ENCODE data around the gene TRIM68.

TRIM68 gene, protein sequence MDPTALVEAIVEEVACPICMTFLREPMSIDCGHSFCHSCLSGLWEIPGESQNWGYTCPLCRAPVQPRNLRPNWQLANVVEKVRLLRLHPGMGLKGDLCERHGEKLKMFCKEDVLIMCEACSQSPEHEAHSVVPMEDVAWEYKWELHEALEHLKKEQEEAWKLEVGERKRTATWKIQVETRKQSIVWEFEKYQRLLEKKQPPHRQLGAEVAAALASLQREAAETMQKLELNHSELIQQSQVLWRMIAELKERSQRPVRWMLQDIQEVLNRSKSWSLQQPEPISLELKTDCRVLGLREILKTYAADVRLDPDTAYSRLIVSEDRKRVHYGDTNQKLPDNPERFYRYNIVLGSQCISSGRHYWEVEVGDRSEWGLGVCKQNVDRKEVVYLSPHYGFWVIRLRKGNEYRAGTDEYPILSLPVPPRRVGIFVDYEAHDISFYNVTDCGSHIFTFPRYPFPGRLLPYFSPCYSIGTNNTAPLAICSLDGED
- 9.6 to 29.3 (median 13.4) reads per million in 3 experiments for total RNA-seq

GRCh38 chr11:4607781-4608666 is at the start of gene TRIM68:
TSS of gene TRIM68 (minus strand) at chr11:4608231. CDS start at chr11:4605504, 2,727 bp downstream.
- DNase-seq = peak; percentile 94

DNA sequence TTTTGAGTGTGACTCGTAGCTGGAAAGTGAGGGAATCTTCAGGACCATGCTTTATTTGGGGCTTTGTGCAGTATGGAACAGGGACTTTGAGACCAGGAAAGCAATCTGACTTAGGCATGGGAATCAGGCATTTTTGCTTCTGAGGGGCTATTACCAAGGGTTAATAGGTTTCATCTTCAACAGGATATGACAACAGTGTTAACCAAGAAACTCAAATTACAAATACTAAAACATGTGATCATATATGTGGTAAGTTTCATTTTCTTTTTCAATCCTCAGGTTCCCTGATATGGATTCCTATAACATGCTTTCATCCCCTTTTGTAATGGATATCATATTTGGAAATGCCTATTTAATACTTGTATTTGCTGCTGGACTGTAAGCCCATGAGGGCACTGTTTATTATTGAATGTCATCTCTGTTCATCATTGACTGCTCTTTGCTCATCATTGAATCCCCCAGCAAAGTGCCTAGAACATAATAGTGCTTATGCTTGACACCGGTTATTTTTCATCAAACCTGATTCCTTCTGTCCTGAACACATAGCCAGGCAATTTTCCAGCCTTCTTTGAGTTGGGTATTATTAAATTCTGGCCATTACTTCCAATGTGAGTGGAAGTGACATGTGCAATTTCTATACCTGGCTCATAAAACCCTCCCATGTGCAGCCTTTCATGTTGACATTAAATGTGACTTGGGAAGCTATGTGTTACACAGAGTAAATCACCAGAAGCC is 46.8 kb upstream of the TRIM68 start:
- DNase-seq = no peak

DNA sequence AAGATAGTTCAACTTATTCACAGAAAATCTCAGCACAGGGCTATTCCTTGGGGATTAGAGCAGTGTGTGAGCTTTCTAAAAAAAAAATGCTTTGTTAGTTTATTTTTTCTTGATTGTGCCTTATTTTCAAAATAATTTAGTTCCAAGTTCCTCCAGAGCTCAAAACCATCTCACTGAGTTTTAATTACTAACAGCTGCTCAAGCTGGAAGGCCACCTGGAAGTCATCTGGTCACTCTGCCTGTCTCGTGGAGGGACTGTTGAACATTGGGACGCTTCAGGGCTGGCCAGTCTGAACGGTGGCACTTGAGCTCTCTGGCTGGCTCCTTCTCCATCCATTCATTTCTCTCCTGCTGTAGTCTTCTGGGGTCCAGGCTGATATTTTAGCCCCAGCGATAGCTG is 39.7 kb upstream of the TRIM68 start:
- no peak for DNase-seq

- DNase-seq = no peak
Measured at GRCh38 chr11:4645974-4646373, 37.9 kb upstream of the TRIM68 start.

- no peak for DNase-seq
Measured at GRCh38 chr11:4644233-4644632, 36.2 kb upstream of the TRIM68 start.

DNA sequence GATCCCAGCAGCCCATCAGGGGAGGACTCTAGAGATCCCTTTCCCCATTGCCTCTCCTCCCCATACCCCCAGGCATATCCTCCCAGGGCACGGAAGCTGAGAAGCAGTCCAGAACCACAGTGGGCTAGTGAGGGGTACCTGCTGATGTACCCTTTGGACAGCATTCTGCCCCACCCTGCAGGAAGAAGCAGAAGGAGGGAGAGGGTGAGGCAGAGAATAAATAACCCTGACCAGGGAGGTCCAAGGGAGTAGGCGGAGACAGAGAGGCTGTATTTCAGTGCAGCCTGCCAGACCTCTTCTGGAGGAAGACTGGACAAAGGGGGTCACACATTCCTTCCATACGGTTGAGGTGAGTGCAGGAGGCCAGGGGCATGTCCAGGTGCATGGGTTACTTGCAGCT is 35.7 kb upstream of the TRIM68 start, which contains the start of gene OR51E1:
TSS of gene OR51E1 (plus strand) at position 301 of the 400 bp plus-strand sequence. CDS start 8,545 bp downstream, outside the sequence.
- DNase-seq = no peak

DNA sequence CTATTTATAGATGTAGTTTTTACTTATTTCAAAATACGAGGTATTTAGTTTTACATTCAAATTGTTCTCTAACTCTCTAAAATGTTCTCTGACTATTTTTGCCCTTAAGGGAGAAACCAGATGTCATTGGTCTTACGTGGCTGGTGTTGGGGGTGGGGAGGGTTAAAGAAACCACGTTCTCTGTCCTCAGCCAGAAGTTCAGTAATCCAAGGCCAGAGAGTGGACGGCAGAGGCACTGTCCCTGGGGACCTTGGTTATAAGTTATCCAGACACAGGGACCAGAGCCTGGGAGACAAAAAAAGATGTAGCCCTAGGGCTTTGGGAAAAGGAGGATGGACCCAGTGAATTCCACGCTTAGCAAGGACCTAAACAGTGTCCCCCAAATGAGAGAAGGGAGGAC is 35.0 kb upstream of the TRIM68 start:
- no peak for DNase-seq

- DNase-seq = no peak
Measured at GRCh38 chr11:4642043-4642442, 34.0 kb upstream of the TRIM68 start.

GRCh38 chr11:4641501-4641900 is 33.5 kb upstream of the TRIM68 start:
- DNase-seq = no peak

DNA sequence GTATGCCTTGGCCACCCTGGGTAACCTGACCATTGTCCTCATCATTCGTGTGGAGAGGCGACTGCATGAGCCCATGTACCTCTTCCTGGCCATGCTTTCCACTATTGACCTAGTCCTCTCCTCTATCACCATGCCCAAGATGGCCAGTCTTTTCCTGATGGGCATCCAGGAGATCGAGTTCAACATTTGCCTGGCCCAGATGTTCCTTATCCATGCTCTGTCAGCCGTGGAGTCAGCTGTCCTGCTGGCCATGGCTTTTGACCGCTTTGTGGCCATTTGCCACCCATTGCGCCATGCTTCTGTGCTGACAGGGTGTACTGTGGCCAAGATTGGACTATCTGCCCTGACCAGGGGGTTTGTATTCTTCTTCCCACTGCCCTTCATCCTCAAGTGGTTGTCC is 31.9 kb upstream of the TRIM68 start:
- no peak for DNase-seq

GRCh38 chr11:4637662-4638047 is 29.6 kb upstream of the TRIM68 start:
- DNase-seq = no peak

DNA sequence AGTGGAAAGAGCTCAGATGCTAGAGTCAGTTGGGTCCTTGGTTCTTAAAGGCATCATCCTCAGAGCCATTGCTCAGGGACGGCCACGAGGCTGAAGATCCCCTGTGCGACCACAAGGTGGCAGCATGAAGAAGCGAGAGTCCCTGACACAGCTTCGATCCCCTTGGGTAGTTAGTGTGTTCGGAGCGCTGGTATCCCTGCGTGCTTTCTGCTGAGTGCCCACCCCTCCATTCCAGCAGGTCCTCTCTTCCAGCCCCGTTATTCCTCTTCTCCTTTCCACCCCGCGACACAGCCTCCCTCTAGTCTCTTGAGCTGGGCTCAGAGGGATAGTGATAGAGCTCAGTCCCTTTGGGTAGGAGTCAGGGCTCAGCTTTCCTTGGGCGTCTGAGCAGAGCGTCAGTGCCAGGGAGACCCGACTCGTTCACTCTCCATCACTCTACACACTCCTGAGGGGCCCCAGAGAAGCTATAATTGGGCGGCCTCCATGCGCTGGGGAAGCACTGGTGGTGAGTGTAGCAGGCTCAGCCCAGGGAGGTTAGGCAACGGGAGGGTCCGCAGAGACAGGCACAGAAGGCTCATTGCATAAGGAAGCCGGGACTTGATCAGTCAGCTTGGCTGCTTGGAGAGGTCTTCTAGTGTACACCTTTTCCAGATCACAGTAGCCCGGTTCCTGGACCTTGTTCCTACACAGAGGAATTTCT is 29.1 kb upstream of the TRIM68 start, which contains the start of gene OR51D1:
TSS of gene OR51D1 (plus strand) at position 516 of the 700 bp plus-strand sequence. CDS start 2,314 bp downstream, outside the sequence.
- peak; percentile 47 for DNase-seq

DNA sequence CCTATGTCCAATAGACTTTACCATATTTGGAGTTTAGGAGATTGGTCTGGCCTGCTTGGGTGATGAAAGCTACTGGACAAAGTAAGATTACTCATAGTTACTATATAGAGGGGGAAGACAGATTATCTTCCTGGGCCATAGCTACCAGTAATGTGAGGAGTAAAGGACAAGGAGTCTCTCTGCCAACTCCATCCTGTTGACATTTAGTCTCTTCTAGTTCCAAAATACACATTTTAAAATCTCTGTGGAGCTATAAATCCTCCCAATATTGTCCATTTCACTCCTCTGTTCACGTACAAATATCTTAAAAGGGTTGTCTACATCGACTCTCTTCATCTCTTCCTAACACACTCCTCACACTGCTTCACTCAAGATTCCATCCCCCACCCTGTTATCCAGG is 28.1 kb upstream of the TRIM68 start:
- no peak for DNase-seq

GRCh38 chr11:4626207-4627099 is 18.4 kb upstream of the TRIM68 start:
- no peak for DNase-seq

- no peak for DNase-seq
Measured at GRCh38 chr11:4619514-4619913, 11.5 kb upstream of the TRIM68 start.

DNA sequence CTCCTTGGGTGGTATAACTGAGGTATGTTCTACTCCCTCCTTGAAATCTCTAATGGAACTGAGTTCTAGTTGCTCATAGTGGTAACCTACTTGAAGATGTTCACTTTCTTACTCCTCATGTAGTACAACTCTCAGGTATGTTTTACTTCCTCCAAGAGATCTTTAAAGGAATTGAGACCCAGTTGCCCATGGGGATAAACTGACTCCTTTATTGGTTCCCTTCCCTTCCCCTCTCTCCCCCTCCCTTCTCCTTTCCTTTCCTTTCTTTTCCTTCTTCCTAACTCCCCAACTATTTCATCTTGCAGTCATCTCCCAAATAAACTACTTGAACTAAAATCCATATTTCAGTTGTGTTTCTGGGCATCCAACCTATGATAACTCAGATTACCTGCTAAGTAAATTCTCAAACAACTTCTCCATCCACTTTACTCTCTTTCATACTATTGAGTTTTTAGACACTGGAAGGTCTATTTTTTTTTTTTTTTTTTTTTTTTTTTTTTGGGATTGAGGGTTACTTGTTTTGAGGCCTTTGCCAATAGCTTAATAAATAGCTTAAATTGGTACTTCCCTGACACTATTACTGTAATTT is 7.9 kb upstream of the TRIM68 start:
- DNase-seq = no peak

GRCh38 chr11:4611986-4612385 is 4.0 kb upstream of the TRIM68 start:
- DNase-seq = no peak

DNA sequence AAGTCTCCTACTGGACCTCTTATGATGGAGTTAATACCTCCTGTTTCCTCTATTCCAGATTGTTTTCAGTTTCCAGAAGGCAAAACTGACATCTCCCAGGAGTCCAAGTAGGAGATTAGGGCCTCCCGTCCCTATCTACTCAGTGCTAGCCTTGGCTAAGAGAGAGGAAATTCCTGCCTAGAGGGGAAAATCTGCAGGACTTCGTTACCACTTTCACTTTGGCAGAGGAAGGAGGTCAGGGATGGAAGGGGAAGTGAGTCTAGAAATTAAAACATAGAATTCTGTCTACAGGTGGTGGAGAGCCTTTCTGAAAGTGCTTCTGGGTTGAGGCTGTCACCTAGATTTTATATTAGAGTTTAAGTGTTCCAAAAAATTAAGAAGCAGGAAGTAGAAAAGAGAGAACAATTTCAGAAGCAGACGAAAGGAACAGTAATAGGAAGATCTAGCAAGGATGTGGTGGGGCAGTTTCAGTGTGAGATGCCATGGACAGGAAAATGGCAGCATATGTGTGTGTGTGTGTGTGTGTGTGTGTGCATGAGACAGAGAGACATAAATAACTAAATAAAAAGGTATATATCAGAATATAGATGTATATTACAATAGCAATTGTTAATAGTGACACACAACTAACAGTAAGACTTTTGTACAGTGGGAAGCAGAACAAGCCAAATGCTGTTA is 2.4 kb upstream of the TRIM68 start:
- DNase-seq = no peak

DNA sequence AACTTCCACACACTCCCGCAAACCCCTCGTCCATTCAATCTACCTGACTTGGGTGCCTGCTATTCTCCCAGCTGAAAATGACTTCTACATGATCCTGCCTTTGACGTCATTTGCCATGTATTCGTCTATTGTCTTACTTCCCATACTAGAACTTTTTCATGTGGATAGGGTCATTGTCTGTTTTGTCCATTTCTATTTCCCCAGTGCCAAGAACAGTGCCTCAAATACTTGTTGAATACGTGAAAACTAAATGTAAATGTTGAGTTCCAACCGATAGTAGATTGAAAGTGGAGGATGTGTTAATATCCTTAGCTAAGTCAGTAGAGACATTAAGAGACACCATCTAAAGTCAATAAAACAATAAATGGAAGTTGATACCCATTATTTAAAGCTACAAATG is 935 bp downstream of the TRIM68 start:
- DNase-seq = no peak

All from central memory CD4-positive, alpha-beta T cell (primary cell).